HG02610 (cell line): ENCODE data around the gene FBL.
"Not testable (repeated sequence)": the region's sequence is repeated elsewhere in the genome, so short reads cannot be mapped to it uniquely, and the experiment has no call there.

Experiments used
- ATAC-seq: cut with Tn5 transposase; IDR thresholded peaks from one replicate; pipeline ENCODE4 v1.9.1; 2021; ENCODE audit warnings: mild to moderate bottlenecking, moderate library complexity; ENCODE audit not compliant: unreplicated experiment

Gene FBL

GRCh38 chr19:39877488-39877887 lies 31.3 kb upstream of the FBL start:
- not testable (repeated sequence) for ATAC-seq

GRCh38 chr19:39876486-39876885 lies 30.3 kb upstream of the FBL start:
- ATAC-seq = not testable (repeated sequence)

GRCh38 chr19:39875401-39875864 lies 29.3 kb upstream of the FBL start:
- ATAC-seq = not testable (repeated sequence)

GRCh38 chr19:39874404-39874803 lies 28.2 kb upstream of the FBL start:
- no peak for ATAC-seq

- no peak for ATAC-seq
Observed at GRCh38 chr19:39873385-39873784, 27.2 kb upstream of the FBL start.

GRCh38 chr19:39871886-39872866 lies 26.0 kb upstream of the FBL start:
- no peak for ATAC-seq

- no peak for ATAC-seq
Observed at GRCh38 chr19:39871362-39871761, 25.2 kb upstream of the FBL start.

GRCh38 chr19:39870171-39870971 lies 24.2 kb upstream of the FBL start:
- ATAC-seq = no peak

- no peak for ATAC-seq
Observed at GRCh38 chr19:39867952-39868351, 21.8 kb upstream of the FBL start.

- no peak for ATAC-seq
Observed at GRCh38 chr19:39867133-39867532, 21.0 kb upstream of the FBL start.

GRCh38 chr19:39865953-39866352 lies 19.8 kb upstream of the FBL start:
- ATAC-seq = no peak

- no peak for ATAC-seq
Observed at GRCh38 chr19:39865186-39865585, 19.0 kb upstream of the FBL start.

- no peak for ATAC-seq
Observed at GRCh38 chr19:39864118-39864517, 17.9 kb upstream of the FBL start.

GRCh38 chr19:39858541-39858940 lies 12.4 kb upstream of the FBL start:
- ATAC-seq = no peak

- no peak for ATAC-seq
Observed at GRCh38 chr19:39852882-39853281, 6.7 kb upstream of the FBL start.

- no peak for ATAC-seq
Observed at GRCh38 chr19:39850892-39851291, 4.7 kb upstream of the FBL start.

GRCh38 chr19:39848392-39848791 lies 2.2 kb upstream of the FBL start:
- ATAC-seq = no peak

GRCh38 chr19:39847525-39847924 lies 1.3 kb upstream of the FBL start:
- ATAC-seq = no peak

GRCh38 chr19:39846678-39847486 lies 703 bp upstream of the FBL start:
- ATAC-seq = no peak

GRCh38 chr19:39845584-39845932 lies 621 bp downstream of the FBL start:
- ATAC-seq = no peak

GRCh38 chr19:39845172-39845571 lies 1.0 kb downstream of the FBL start:
- ATAC-seq = no peak
